Measurements from ENCODE around the gene PPP6R3. TPM values are rescaled to one million over a fixed set of nuclear protein-coding genes. Genes with fewer than 3 reads are reported as not detected.

The PPP6R3 gene
- polyA plus RNA-seq, 1 donor from 2014 or later: 111 TPM

DNA sequence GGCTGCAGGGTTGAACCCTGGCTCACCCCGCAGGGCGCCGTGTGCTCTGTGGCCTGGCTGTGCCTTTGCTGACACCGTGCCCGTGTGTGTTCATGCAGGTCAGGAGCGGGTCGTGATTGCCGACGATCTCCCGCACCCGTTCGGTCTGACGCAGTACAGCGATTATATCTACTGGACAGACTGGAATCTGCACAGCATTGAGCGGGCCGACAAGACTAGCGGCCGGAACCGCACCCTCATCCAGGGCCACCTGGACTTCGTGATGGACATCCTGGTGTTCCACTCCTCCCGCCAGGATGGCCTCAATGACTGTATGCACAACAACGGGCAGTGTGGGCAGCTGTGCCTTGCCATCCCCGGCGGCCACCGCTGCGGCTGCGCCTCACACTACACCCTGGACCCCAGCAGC, 47.0 kb upstream of the PPP6R3 start:
- H3K9me2 ChIP-seq (ENCODE audit: insufficient read depth, low read length): no peaks in the 10 kb centered on the region
- H4K20me1 ChIP-seq (ENCODE audit: insufficient read depth): no peaks in the 10 kb centered on the region
- H3F3A ChIP-seq (ENCODE audit: insufficient read depth, low read length, poor library complexity, severe bottlenecking): no peaks in the 10 kb centered on the region
- no peak overlapping the region for H3K4me2 ChIP-seq (ENCODE audit: low read length)
- H3K9ac ChIP-seq (ENCODE audit: low read length): no peak overlapping the region
- no peaks in the 10 kb centered on the region for H3K36me3 ChIP-seq (ENCODE audit: insufficient read depth, low read length)
- H3K4me3 ChIP-seq (ENCODE audit: low read length): no peak overlapping the region
- H3K9me3 ChIP-seq (ENCODE audit: low read length): no peaks in the 10 kb centered on the region
- H3K27ac ChIP-seq (ENCODE audit: low read length): no peak overlapping the region
- no peaks in the 10 kb centered on the region for H3K79me2 ChIP-seq (replicated peaks; ENCODE audit: insufficient read depth, low read length)
- H2AFZ ChIP-seq (ENCODE audit: low read depth, low read length): no peak overlapping the region
- TF ChIP-seq POLR2AphosphoS5 (IDR thresholded peaks at IDR 0.05): no peak
- TF ChIP-seq CTCF (IDR thresholded peaks at IDR 0.05; ENCODE audit: poor library complexity, severe bottlenecking): no peak
- no peak for TF ChIP-seq SMC3 (conservative IDR thresholded peaks at IDR 0.05; ENCODE audit: poor library complexity)
- TF ChIP-seq EP300 (conservative IDR thresholded peaks at IDR 0.05; ENCODE audit: poor library complexity, severe bottlenecking): no peak
- no peak for TF ChIP-seq REST (IDR thresholded peaks at IDR 0.05; ENCODE audit: borderline replicate concordance)
- no peak for TF ChIP-seq TAF1 (IDR thresholded peaks at IDR 0.05; ENCODE audit: low read depth)
- TF ChIP-seq RAD21 (conservative IDR thresholded peaks at IDR 0.05): no peak
- TF ChIP-seq EZH2 (IDR thresholded peaks at IDR 0.05; ENCODE audit: borderline replicate concordance, insufficient read depth, low read length, poor library complexity, severe bottlenecking): no peak
- no peak for TF ChIP-seq MXI1 (conservative IDR thresholded peaks at IDR 0.05; ENCODE audit: poor library complexity, severe bottlenecking)
- H3K27me3 ChIP-seq (ENCODE audit: insufficient read depth, low read depth, low read length): no peaks in the 10 kb centered on the region

GRCh38 chr11:68414496-68415221, 45.9 kb upstream of the PPP6R3 start:
- Histone ChIP-seq H3K4me2 (ENCODE audit: low read length) (no peak overlapping the region), H3K36me3 (ENCODE audit: insufficient read depth, low read length) (no peaks in the 10 kb centered on the region), H3K4me3 (ENCODE audit: low read length) (no peak overlapping the region), H3F3A (ENCODE audit: insufficient read depth, low read length, poor library complexity, severe bottlenecking) (no peaks in the 10 kb centered on the region), H3K79me2 (replicated peaks; ENCODE audit: insufficient read depth, low read length) (no peaks in the 10 kb centered on the region), H3K9me2 (ENCODE audit: insufficient read depth, low read length) (no peaks in the 10 kb centered on the region), H3K27me3 (ENCODE audit: insufficient read depth, low read depth, low read length) (no peaks in the 10 kb centered on the region), H2AFZ (ENCODE audit: low read depth, low read length) (no peak overlapping the region), H3K9ac (ENCODE audit: low read length) (no peak overlapping the region), H4K20me1 (ENCODE audit: insufficient read depth) (no peaks in the 10 kb centered on the region), H3K27ac (ENCODE audit: low read length) (no peak overlapping the region), H3K9me3 (ENCODE audit: low read length) (no peaks in the 10 kb centered on the region)
- no peak for TF ChIP-seq MXI1 (conservative IDR thresholded peaks at IDR 0.05; ENCODE audit: poor library complexity, severe bottlenecking)
- no peak for TF ChIP-seq EP300 (conservative IDR thresholded peaks at IDR 0.05; ENCODE audit: poor library complexity, severe bottlenecking)
- TF ChIP-seq EZH2 (IDR thresholded peaks at IDR 0.05; ENCODE audit: borderline replicate concordance, insufficient read depth, low read length, poor library complexity, severe bottlenecking): no peak

Measured in neural cell (in vitro differentiated cells).